Thyroid gland (tissue), 4 donors: ENCODE measurements around the gene DNAH10.

Experiments used
- CTCF ChIP-seq, 6 experiments: fragments of 200-600 bp in 3 of 6; fragments of 450-650 bp in 3 of 6; sonication (generic) in 3 of 6; IDR thresholded peaks; one replicate each; pipeline ENCODE4 v1.5.1; 2016 to 2019; ENCODE audit warnings: antibody characterized with exemption in 6 of 6, mild to moderate bottlenecking in 2 of 6, inconsistent platforms in 1 of 6, moderate library complexity in 1 of 6
- POLR2A ChIP-seq, 2 donors: fragments of 450-650 bp; IDR thresholded peaks; one replicate each; pipeline ENCODE4 v1.6.1; 2017; ENCODE audit warnings: antibody characterized with exemption in 2 of 2, mild to moderate bottlenecking in 2 of 2, moderate library complexity in 1 of 2

GRCh38 chr12:123788541-123788940, 26.4 kb downstream of the DNAH10 start:
- TF ChIP-seq CTCF (IDR thresholded peaks at IDR 0.05) (no peak), POLR2A (IDR thresholded peaks at IDR 0.05) (no peak)
